HG02798 (cell line): Measurements from ENCODE around the gene ARRDC2.
A peak's percentile ranks its signal among the peaks of the same experiment; 100 is the strongest.
"Not testable (repeated sequence)": the region's sequence is repeated elsewhere in the genome, so short reads cannot be mapped to it uniquely, and the experiment has no call there.

Experiments
- ATAC-seq: cut with Tn5 transposase; IDR thresholded peaks from one replicate; pipeline ENCODE4 v1.9.1; 2021; ENCODE audit warnings: mild to moderate bottlenecking; ENCODE audit not compliant: unreplicated experiment, poor library complexity

The ARRDC2 gene

DNA sequence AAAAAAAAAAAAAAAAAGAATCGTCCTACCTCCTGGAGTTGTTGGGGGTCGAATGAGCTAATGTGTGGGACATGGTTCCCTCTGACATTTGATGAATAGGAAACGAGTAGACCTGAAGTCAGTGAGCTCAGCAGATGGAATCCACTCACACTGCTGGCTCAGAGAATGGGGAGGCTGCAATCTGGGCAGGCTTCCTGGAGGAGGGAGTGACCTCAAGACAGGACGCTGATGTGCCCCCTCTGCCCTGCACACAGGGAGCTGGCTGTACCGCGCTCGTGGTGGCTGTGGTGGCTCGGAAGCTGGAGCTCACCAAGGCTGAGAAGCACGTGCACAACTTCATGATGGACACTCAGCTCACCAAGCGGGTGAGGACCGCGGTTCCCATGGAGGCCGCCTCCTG lies 19.8 kb upstream of the ARRDC2 start:
- ATAC-seq, result no peak

GRCh38 chr19:17989425-17990094 lies 18.4 kb upstream of the ARRDC2 start:
- no peak for ATAC-seq

- ATAC-seq, result no peak
Observed at GRCh38 chr19:17993076-17993813, 14.7 kb upstream of the ARRDC2 start.

DNA sequence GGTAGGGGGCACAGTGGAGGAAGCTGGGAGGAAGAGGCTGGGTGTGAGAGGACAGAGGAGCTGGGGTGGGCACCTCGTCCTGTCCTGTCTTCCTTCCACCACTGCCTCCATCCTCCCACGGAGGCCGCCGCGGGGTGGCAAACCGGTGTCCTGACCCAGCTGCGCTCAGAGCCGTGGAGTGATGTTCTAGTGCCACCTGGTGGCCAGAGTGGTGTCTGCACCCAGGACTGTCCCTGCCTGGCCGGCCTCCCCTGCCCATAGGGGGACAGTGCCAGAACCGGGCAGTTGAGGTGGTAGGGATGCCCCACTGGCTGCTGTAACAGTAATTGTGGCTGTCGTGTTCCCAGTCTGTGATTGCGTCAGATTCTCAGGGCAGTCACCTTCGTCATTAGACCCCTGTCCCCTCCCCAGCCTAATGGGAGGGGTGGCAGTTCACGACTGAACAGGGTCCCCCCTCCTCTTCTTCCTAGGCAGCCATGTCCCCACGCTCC lies 11.1 kb upstream of the ARRDC2 start:
- peak; percentile 47 for ATAC-seq

DNA sequence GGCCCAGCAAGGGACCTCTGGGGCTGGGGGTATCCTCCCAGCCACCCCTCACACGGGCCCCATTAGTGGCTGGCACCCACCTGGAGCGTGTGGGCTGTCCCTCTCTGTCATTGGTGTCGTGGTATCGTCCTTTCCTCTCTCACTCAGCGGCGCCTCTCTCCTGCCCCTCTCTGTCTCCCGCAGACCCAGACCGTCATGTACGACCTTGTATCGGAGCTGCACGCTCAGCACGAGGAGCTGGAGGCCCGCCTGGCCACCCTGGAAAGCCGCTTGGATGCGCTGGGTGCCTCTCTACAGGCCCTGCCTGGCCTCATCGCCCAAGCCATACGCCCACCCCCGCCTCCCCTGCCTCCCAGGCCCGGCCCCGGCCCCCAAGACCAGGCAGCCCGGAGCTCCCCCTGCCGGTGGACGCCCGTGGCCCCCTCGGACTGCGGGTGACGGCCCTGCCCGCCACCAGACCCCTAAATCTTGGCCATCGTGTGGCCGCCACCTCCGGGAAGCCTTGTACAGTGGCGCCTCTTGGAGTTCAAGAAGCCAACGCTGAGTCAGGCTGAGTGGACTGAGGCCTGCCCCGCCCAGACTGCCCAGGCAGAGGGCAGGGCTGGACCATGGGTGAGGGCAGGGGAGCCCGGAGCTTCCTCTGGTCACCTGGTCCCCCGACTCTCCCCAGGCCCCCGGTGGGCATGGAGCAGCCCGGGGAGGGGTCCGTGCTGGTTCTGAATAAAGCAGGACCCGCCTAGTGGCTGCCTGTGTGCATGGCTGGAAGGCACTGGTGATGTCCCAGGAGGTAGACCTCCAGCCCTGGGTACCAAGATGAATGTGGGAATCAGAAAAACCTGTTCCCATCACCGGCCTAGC lies 9.8 kb upstream of the ARRDC2 start:
- no peak for ATAC-seq

DNA sequence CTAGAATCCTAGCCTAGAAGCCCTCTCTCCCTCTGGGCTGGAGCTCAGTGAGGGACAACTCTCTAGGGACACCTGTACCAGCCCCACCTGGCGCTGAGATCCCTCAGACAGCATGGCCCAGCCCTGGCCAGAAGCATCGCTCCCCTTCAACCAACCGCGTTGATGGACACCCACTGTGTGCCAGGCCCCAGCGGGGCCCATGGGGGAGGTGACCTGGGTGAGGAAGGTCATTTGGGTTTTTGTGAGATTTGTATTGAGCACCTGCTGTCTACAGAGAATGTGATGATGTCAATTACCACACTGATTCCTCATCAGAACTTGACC lies 9.2 kb upstream of the ARRDC2 start:
- no peak for ATAC-seq

DNA sequence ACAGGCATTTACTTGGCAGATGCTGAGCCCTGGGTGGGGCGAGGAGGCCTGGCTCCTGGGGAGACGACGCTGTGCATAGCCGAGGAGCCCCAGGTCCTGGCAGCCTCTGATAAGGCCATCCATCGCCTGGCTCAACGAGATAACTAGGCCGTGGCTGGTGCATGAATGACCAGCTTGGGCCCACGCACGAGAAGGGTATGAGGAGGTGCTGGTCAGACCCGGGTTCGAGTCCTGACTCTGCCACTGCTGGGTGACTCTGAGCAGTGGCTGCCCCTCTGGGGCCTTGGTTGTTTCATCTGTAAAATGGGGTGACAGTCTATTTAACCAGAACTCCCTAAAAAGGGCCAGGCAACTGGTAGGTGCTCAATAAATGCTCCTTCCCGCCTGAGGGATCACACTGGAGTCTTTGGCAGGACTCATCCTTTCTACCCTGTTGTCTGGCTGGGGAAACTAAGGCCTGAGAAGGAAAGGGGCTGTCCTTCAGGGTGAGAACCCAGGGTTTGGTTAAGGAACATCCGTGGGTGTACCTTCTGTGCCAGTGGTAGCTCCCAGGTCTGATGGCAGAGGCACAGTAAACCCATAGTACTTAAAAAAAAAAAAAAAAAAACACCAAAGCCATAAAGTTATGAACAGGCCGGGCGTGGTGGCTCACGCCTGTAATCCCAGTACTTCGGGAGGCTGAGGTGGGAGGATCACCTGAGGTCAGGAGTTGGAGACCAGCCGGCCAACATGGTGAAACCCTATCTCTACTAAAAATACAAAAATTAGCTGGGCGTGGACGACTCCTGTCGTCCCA lies 8.1 kb upstream of the ARRDC2 start:
- ATAC-seq, result no peak

DNA sequence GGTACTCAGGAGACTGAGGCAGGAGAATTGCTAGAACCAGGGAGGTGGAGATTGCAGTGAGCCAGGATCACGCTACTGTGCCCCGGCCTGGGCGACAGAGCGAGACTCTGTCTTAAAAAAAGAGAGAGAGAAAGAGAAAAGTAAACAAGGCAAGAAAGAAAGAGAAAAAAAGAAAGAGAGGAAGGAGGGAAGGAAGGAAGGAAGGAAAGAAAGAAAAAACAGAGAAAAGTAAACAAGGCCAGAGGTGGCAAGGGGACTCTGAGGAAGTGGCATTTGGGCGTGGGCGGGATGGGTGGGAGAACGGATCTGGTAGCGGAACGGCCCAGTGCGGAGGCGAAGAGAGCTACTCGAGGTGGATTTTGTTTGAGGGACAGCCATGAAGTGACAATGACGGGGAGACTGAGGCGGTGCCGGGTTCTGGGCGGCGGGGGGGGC lies 7.5 kb upstream of the ARRDC2 start:
- no peak for ATAC-seq

GRCh38 chr19:18000915-18001776 lies 6.8 kb upstream of the ARRDC2 start:
- peak; percentile 72 for ATAC-seq

DNA sequence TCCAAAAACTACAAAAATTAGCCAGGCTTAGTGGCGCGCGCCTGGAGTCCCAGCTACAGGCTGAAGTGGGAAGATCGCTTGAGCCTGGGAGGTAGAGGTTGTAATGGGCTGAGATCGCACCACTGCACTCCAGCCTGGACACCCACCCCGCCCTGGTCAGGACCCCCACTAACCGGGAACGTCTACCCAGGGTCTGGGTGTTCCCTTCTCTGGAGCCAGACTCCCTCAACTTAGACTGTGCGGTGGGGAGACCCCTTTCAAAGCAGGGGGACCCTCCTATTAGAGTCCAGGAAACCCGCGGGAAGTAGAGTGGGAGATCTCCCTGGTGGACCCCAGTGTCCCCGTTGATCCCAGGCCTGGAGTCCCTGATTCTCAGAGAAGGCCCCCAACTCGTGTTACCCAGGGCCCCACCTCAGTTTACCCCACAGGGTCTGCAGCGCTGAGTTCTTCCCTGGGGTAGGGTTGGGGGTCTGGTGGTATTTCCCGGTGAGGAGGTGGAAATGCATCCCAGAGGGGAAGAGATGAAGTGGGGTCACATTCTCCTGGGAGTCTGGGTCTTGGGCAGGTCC lies 6.1 kb upstream of the ARRDC2 start:
- no peak for ATAC-seq

DNA sequence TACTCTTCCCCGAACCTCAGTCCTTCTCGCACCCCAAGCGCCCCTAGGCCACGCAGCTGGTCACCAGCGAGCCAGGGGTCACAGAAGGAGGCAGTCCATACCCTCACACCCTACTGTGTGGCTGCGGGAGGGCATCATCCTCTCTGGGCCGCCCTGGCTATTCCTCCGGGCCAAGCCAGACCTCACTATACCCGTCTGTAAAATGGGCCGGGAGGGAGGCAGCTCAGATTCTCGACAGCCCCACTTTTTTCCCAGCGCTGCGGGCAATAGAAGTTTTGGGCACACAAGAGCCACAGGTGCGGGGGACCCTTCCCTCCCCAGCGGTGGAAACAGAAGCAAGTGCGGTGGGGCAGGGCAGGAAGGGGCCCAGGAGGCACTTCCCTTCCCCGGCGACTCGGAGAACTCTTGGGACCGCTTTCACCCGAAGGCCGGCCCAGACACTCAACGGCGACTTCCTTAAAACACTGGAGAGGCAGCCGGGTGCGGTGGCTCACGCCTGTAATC lies 5.6 kb upstream of the ARRDC2 start:
- ATAC-seq, result no peak

GRCh38 chr19:18005750-18006149 lies 2.2 kb upstream of the ARRDC2 start:
- ATAC-seq, result not testable (repeated sequence)

DNA sequence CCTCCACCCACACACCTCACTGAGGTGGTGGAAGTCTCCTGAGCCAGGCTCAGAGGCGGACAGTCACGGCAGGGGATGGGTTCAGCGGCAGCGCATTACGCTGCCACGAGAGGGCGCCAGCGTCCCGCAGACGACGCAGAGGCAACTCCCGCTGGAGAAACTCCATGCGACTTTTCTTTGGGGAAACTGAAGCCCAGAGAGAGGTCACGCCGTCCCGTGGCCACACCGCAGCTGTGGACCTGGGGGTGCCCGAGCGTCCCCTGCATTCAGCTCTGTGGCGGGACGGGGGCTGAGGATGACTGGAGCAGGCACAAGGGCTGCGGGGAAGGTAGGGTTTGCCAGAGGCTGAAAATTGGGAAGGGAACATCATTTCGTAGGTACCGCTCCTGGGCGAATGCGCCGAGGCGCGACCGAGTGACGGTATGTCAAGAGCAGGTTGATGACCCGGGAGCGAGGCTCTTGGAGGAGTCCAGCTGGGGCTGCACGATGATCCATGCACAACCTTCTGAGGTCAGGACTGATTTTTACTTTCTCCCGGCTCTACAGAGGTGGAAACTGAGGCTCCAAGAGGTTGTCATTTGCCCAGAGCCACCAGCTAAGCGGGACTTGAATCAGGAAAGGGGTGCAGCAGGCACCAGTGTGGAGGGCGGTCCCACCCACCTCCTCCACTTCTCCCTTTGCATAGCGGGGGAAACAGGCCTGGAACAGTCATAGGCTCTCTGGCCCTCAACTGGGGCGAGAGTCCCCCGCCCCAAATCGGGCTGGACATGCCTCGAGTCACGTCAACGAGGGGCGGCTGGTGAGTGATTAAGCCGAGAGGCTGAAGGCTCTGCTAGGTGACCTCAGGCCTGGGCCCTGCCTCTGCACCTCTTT lies 690 bp upstream of the ARRDC2 start:
- peak; percentile 62 for ATAC-seq

DNA sequence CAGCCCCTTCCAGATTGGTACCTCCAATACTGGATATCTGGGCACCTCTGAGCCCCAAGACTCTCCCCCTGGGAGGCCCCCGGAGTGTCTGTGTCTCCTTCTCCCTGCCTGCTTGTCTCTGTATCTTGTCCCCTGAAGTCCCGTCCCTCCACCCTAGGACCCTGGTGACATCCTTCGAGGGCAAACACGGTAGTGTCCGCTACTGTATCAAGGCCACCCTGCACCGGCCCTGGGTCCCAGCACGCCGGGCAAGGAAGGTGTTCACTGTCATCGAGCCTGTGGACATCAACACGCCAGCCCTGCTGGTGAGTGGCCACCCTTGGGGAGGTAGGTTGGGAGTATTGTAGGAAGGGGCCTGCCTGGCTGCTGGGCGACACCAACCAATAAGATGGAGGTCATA lies 844 bp downstream of the ARRDC2 start:
- ATAC-seq, result no peak

DNA sequence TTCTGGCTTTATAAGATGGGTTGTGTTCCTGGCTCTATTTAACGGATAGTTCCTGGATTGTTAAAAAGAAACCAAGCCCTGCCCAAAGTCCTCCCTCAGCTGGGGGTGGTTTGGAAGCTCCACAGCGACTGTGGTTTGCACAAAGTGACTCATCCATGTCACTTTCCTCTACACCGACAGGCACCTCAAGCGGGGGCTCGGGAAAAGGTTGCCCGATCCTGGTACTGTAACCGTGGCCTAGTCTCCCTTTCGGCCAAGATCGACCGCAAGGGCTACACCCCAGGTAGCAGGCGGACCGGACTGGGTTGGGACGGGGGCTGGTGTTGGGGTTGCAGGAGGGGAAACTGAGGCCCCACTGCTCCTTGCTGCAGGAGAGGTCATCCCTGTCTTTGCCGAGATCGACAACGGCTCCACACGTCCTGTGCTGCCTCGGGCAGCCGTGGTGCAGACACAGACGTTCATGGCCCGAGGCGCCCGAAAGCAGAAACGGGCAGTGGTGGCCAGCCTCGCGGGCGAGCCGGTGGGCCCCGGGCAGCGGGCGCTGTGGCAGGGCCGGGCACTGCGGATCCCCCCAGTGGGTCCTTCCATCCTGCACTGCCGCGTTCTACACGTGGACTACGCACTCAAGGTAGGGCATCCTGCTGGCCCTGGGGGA lies 1.6 kb downstream of the ARRDC2 start:
- ATAC-seq, result no peak

- no peak for ATAC-seq
Observed at GRCh38 chr19:18010149-18010548, 2.2 kb downstream of the ARRDC2 start.
